ENCODE results near the gene PAM.

Gene PAM

GRCh38 chr5:102921341-102922044, 166.4 kb downstream of the PAM start:
- H3K4me3 ChIP-seq (replicated peaks; ENCODE audit: low read depth, low read length): no peak overlapping the region
- no peak for DNase-seq (ENCODE audit: low read depth)
- TF ChIP-seq CTCF (IDR thresholded peaks at IDR 0.05; ENCODE audit: low read length, missing control alignments): no peak

- DNase-seq (ENCODE audit: low read depth): no peak
- TF ChIP-seq CTCF (IDR thresholded peaks at IDR 0.05; ENCODE audit: low read length, missing control alignments): no peak
- H3K4me3 ChIP-seq (replicated peaks; ENCODE audit: low read depth, low read length): no peak overlapping the region
Measured at GRCh38 chr5:102922111-102922720, 167.1 kb downstream of the PAM start.

GRCh38 chr5:102922799-102923477, 167.8 kb downstream of the PAM start:
- peak; percentile 59 for DNase-seq (ENCODE audit: low read depth)
- H3K4me3 ChIP-seq (replicated peaks; ENCODE audit: low read depth, low read length): no peak overlapping the region
- TF ChIP-seq CTCF (IDR thresholded peaks at IDR 0.05; ENCODE audit: low read length, missing control alignments): no peak

- no peak overlapping the region for H3K4me3 ChIP-seq (replicated peaks; ENCODE audit: low read depth, low read length)
- TF ChIP-seq CTCF (IDR thresholded peaks at IDR 0.05; ENCODE audit: low read length, missing control alignments): no peak
- DNase-seq (ENCODE audit: low read depth): no peak
Measured at GRCh38 chr5:102924963-102925362, 169.9 kb downstream of the PAM start.

- no peak for DNase-seq (ENCODE audit: low read depth)
- H3K4me3 ChIP-seq (replicated peaks; ENCODE audit: low read depth, low read length): no peak overlapping the region
- TF ChIP-seq CTCF (IDR thresholded peaks at IDR 0.05; ENCODE audit: low read length, missing control alignments): no peak
Measured at GRCh38 chr5:102927007-102927406, 171.9 kb downstream of the PAM start.

GRCh38 chr5:102930244-102930643, 175.1 kb downstream of the PAM start:
- no peak for TF ChIP-seq CTCF (IDR thresholded peaks at IDR 0.05; ENCODE audit: low read length, missing control alignments)
- H3K4me3 ChIP-seq (replicated peaks; ENCODE audit: low read depth, low read length): no peak overlapping the region
- no peak for DNase-seq (ENCODE audit: low read depth)

Data from fibroblast of pulmonary artery (primary cell).